Panc1 (cell line): ENCODE data around the gene THADA. TPM values are rescaled to one million over a fixed set of nuclear protein-coding genes. Genes with fewer than 3 reads are reported as not detected.

ENCODE experiments used
- ATAC-seq: fragments of 200-7000 bp; cut with Tn5 transposase; 2 replicates; pipeline ENCODE4 v1.9.1; 2020; ENCODE audit warnings: mild to moderate bottlenecking, moderate library complexity
- BruUV-seq: library from RNA; stranded (reverse); fragments of 400-500 nt; replicated peaks from 2 replicates; lab custom pipeline; 2021; lab: Mats Ljungman, UMichigan
- CTCF ChIA-PET: fragments of 300-600 bp; sonication (Branson Sonifier 250); formaldehyde crosslinking; loops from one replicate; lab custom pipeline; 2022; ENCODE audit warnings: antibody characterized with exemption; lab: Charles Lee
- POLR2A ChIA-PET: fragments of 300-600 bp; sonication (Branson Sonifier 250); formaldehyde crosslinking; loops from one replicate; lab custom pipeline; 2022; ENCODE audit warnings: antibody characterized with exemption; lab: Charles Lee
- DNase-seq: peaks from one replicate; pipeline ENCODE4 v3.0.0-alpha.2; 2010; ENCODE audit warnings: low read depth, low spot score
- H3K27ac ChIP-seq: 2 replicates; pipeline ENCODE4 v1.5.1; 2011; ENCODE audit warnings: mild to moderate bottlenecking, low read length, inconsistent platforms
- H3K27me3 ChIP-seq: fragments of 200-500 bp; sonication (Bioruptor generic); 2 replicates; pipeline ENCODE4 v1.6.0; 2014; ENCODE audit warnings: low read length, inconsistent platforms; ENCODE audit not compliant: control insufficient read depth, insufficient read depth
- H3K36me3 ChIP-seq: fragments of 200-500 bp; sonication (Bioruptor generic); 2 replicates; pipeline ENCODE4 v1.5.1; 2014; ENCODE audit warnings: inconsistent platforms, mild to moderate bottlenecking, low read length, moderate library complexity; ENCODE audit not compliant: control insufficient read depth, insufficient read depth
- H3K4me1 ChIP-seq: 2 replicates; pipeline ENCODE4 v1.5.1; 2011; ENCODE audit warnings: inconsistent platforms, mild to moderate bottlenecking, low read length, moderate library complexity; ENCODE audit not compliant: control insufficient read depth, insufficient read depth
- H3K4me3 ChIP-seq, 2 experiments: 2 replicates each; pipeline ENCODE4 v1.5.1; 2011 to 2012; ENCODE audit warnings: low read depth in 2 of 2, low read length in 2 of 2, mild to moderate bottlenecking in 2 of 2, inconsistent platforms in 1 of 2, moderate library complexity in 1 of 2
- H3K9me3 ChIP-seq: fragments of 200-500 bp; sonication (Bioruptor generic); 2 replicates; pipeline ENCODE4 v1.5.1; 2014; ENCODE audit warnings: low read depth, mild to moderate bottlenecking, inconsistent platforms, low read length, moderate library complexity; ENCODE audit not compliant: control insufficient read depth, insufficient read depth
- POLR2AphosphoS5 ChIP-seq: IDR thresholded peaks from 2 replicates; pipeline ENCODE4 v1.6.1; 2012; ENCODE audit warnings: mild to moderate bottlenecking, low read depth, low read length, moderate library complexity
- SIN3A ChIP-seq: IDR thresholded peaks from 2 replicates; pipeline ENCODE4 v1.6.1; 2012; ENCODE audit warnings: low read depth, mild to moderate bottlenecking, low read length, moderate library complexity, borderline replicate concordance; ENCODE audit not compliant: insufficient read depth
- TCF7L2 ChIP-seq: IDR thresholded peaks from 2 replicates; pipeline ENCODE4 v1.6.1; 2011; ENCODE audit warnings: mild to moderate bottlenecking, low read depth, low read length, inconsistent platforms
- in situ Hi-C: cut with HindIII; loops from 2 replicates; pipeline ENCODE4 v1.10.0; 2016; ENCODE audit warnings: low sequenced_read_pairs, low pct_unique_long_range_greater_than_20kb
- intact Hi-C: fragments of 100-400 bp; cut with micrococcal nuclease; formaldehyde crosslinking; loops from one replicate; pipeline ENCODE4 v1.10.0; 2022; ENCODE audit not compliant: unreplicated experiment
- total RNA-seq: library from RNA; stranded (reverse); gene quantifications from one replicate; pipeline ENCODE4 v1.2.1, GENCODE V29; 2021; ENCODE audit not compliant: unreplicated experiment
- TF ChIP-seq, protein P1 (sequence below), 2 experiments: IDR thresholded peaks; 2 replicates each; pipeline ENCODE4 v1.6.1; 2011 to 2012; ENCODE audit warnings: low read depth in 2 of 2, control low read depth in 1 of 2, low read length in 1 of 2, mild to moderate bottlenecking in 1 of 2, moderate library complexity in 1 of 2; ENCODE audit not compliant: insufficient read depth in 1 of 2
- TF ChIP-seq, protein P2 (sequence below): fragments of 450-650 bp; IDR thresholded peaks from 2 replicates; pipeline ENCODE4 v1.5.1; 2017; ENCODE audit warnings: mild to moderate bottlenecking

THADA gene
- total RNA-seq, 1 experiment from 2014 or later = 37.2 TPM

DNA sequence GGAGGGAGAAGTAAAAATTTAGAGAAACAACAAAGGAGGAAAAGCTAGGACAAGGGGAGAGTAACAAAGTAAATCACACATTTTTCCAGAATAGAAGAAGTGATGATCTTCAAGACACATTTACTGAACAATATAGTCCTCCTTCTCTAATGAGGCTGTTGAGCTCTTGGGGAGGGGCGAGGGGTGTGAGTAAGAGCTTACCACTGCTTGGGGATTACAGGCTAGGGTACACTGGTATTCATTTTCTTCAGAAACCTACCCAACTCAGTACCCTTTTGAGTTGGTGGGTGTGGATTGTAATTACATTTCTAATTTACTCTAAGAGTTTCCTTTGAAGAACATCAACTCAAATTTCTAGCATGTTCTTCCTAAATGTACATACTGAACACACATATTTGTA is 211.7 kb downstream of the THADA start:
- Histone ChIP-seq H3K4me3 (no peak overlapping the region), H3K27ac (no peak overlapping the region), H3K4me1 (peaks cover under 1% of the 10 kb centered on the region; the same call in 1 of the 2 replicates), H3K36me3 (no peaks in the 10 kb centered on the region), H3K9me3 (no peaks in the 10 kb centered on the region), H3K27me3 (no peaks in the 10 kb centered on the region)
- DNase-seq = no peak
- BruUV-seq = no TSS peak
- ChIA-PET CTCF (no interaction called here), POLR2A (no interaction called here)
- TF ChIP-seq SIN3A (no peak), POLR2AphosphoS5 (no peak), TCF7L2 (no peak)
- TF ChIP-seq, protein P1, sequence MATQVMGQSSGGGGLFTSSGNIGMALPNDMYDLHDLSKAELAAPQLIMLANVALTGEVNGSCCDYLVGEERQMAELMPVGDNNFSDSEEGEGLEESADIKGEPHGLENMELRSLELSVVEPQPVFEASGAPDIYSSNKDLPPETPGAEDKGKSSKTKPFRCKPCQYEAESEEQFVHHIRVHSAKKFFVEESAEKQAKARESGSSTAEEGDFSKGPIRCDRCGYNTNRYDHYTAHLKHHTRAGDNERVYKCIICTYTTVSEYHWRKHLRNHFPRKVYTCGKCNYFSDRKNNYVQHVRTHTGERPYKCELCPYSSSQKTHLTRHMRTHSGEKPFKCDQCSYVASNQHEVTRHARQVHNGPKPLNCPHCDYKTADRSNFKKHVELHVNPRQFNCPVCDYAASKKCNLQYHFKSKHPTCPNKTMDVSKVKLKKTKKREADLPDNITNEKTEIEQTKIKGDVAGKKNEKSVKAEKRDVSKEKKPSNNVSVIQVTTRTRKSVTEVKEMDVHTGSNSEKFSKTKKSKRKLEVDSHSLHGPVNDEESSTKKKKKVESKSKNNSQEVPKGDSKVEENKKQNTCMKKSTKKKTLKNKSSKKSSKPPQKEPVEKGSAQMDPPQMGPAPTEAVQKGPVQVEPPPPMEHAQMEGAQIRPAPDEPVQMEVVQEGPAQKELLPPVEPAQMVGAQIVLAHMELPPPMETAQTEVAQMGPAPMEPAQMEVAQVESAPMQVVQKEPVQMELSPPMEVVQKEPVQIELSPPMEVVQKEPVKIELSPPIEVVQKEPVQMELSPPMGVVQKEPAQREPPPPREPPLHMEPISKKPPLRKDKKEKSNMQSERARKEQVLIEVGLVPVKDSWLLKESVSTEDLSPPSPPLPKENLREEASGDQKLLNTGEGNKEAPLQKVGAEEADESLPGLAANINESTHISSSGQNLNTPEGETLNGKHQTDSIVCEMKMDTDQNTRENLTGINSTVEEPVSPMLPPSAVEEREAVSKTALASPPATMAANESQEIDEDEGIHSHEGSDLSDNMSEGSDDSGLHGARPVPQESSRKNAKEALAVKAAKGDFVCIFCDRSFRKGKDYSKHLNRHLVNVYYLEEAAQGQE (IDR thresholded peaks at IDR 0.05; ENCODE audit: insufficient read depth in 1 of 2, low read depth in 2 of 2, low read length in 1 of 2) = no peak
- TF ChIP-seq, protein P2, sequence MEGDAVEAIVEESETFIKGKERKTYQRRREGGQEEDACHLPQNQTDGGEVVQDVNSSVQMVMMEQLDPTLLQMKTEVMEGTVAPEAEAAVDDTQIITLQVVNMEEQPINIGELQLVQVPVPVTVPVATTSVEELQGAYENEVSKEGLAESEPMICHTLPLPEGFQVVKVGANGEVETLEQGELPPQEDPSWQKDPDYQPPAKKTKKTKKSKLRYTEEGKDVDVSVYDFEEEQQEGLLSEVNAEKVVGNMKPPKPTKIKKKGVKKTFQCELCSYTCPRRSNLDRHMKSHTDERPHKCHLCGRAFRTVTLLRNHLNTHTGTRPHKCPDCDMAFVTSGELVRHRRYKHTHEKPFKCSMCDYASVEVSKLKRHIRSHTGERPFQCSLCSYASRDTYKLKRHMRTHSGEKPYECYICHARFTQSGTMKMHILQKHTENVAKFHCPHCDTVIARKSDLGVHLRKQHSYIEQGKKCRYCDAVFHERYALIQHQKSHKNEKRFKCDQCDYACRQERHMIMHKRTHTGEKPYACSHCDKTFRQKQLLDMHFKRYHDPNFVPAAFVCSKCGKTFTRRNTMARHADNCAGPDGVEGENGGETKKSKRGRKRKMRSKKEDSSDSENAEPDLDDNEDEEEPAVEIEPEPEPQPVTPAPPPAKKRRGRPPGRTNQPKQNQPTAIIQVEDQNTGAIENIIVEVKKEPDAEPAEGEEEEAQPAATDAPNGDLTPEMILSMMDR = no peak
- in situ Hi-C loops = no loop called here
- ATAC-seq = no peak
- intact Hi-C loops = no loop called here

DNA sequence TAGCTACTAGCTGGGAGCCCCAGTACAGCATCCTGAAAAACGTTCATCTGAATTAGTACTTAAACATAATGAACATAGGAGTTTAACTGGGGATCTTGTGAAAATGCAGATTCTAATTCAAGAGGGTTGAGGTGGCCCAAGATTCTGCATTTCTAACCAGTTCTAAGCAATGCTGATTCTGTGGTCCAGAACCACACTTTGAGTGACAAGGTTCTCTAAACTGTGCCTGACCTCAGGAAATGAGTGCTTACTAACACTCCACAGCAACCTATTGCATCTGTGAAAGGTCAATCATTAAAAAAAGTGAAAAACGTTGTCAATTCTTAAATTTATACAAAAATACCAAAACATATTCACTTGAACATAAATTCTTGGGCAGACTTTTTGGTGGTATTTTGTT is 212.3 kb downstream of the THADA start:
- POLR2A ChIA-PET = no interaction called here
- DNase-seq = no peak
- CTCF ChIA-PET = no interaction called here
- Histone ChIP-seq H3K27me3 (no peaks in the 10 kb centered on the region), H3K27ac (no peak overlapping the region), H3K9me3 (no peaks in the 10 kb centered on the region), H3K4me3 (no peak overlapping the region), H3K36me3 (no peaks in the 10 kb centered on the region), H3K4me1 (no peaks in the 10 kb centered on the region)
- BruUV-seq = no TSS peak
- intact Hi-C loops (no loop called here), in situ Hi-C loops (no loop called here)
- ATAC-seq = no peak
- no peak for TF ChIP-seq POLR2AphosphoS5
- TF ChIP-seq, protein P2 = no peak
- TF ChIP-seq SIN3A = no peak
- TF ChIP-seq TCF7L2 = no peak
- TF ChIP-seq, protein P1 (IDR thresholded peaks at IDR 0.05; ENCODE audit: insufficient read depth in 1 of 2, low read depth in 2 of 2, low read length in 1 of 2) = no peak
